Activated CD8-positive, alpha-beta memory T cell treated with anti-CD3 and anti-CD28 coated beads, Interleukin-2, amount 50 U/mL, for 24 hours (primary cell): ENCODE results near the gene NPPB.
A peak's percentile ranks its signal among the peaks of the same experiment; 100 is the strongest.
"Not testable (repeated sequence)": the region's sequence is repeated elsewhere in the genome, so short reads cannot be mapped to it uniquely, and the experiment has no call there.

Experiments used
- DNase-seq: peaks from one replicate; pipeline ENCODE4 v3.0.0-alpha.2; 2020; ENCODE audit errors: extremely low read depth

The NPPB gene

GRCh38 chr1:11858613-11858967, at the start of gene NPPB:
TSS of gene NPPB (minus strand) at chr1:11858945. CDS start at chr1:11858833, 112 bp downstream.
- DNase-seq = no peak

GRCh38 chr1:11908095-11908675, 49.4 kb upstream of the NPPB start:
- peak; percentile 61 for DNase-seq

GRCh38 chr1:11907275-11908094, 48.7 kb upstream of the NPPB start:
- DNase-seq = peak; percentile 67

- DNase-seq = no peak
Observed at GRCh38 chr1:11906870-11907269, 48.1 kb upstream of the NPPB start.

- no peak for DNase-seq
Observed at GRCh38 chr1:11904978-11905377, 46.2 kb upstream of the NPPB start.

- DNase-seq = not testable (repeated sequence)
Observed at GRCh38 chr1:11904156-11904555, 45.4 kb upstream of the NPPB start.

- no peak for DNase-seq
Observed at GRCh38 chr1:11903210-11903609, 44.5 kb upstream of the NPPB start.

- not testable (repeated sequence) for DNase-seq
Observed at GRCh38 chr1:11901446-11901845, 42.7 kb upstream of the NPPB start.

- no peak for DNase-seq
Observed at GRCh38 chr1:11898831-11899467, 40.2 kb upstream of the NPPB start.

- DNase-seq = no peak
Observed at GRCh38 chr1:11898086-11898785, 39.5 kb upstream of the NPPB start.

GRCh38 chr1:11894501-11894900, 35.8 kb upstream of the NPPB start:
- DNase-seq = not testable (repeated sequence)

- no peak for DNase-seq
Observed at GRCh38 chr1:11893907-11894251, 35.1 kb upstream of the NPPB start.

GRCh38 chr1:11891433-11892186, 32.9 kb upstream of the NPPB start:
- DNase-seq = no peak

GRCh38 chr1:11888877-11889208, 30.1 kb upstream of the NPPB start:
- DNase-seq = no peak

GRCh38 chr1:11888206-11888876, 29.6 kb upstream of the NPPB start:
- DNase-seq = no peak

- DNase-seq = no peak
Observed at GRCh38 chr1:11887666-11888007, 28.9 kb upstream of the NPPB start.

- DNase-seq = no peak
Observed at GRCh38 chr1:11886986-11887665, 28.4 kb upstream of the NPPB start.

- no peak for DNase-seq
Observed at GRCh38 chr1:11885916-11886315, 27.2 kb upstream of the NPPB start.

GRCh38 chr1:11882814-11883538, 24.2 kb upstream of the NPPB start:
- no peak for DNase-seq

GRCh38 chr1:11881749-11882441, 23.1 kb upstream of the NPPB start:
- no peak for DNase-seq
